ENCODE measurements around the gene NOTCH1.

Gene NOTCH1

GRCh38 chr9:136544964-136545691 is 720 bp downstream of the NOTCH1 start:
- DNase-seq (ENCODE audit: low read depth): no peak

GRCh38 chr9:136544548-136544963 is 1.3 kb downstream of the NOTCH1 start:
- no peak for DNase-seq (ENCODE audit: low read depth)

- no peak for DNase-seq (ENCODE audit: low read depth)
Measured at GRCh38 chr9:136543830-136544547, 1.9 kb downstream of the NOTCH1 start.

GRCh38 chr9:136543280-136543679 is 2.6 kb downstream of the NOTCH1 start:
- no peak for DNase-seq (ENCODE audit: low read depth)

GRCh38 chr9:136542241-136543040 is 3.4 kb downstream of the NOTCH1 start:
- no peak for DNase-seq (ENCODE audit: low read depth)

- no peak for DNase-seq (ENCODE audit: low read depth)
Measured at GRCh38 chr9:136541709-136542108, 4.1 kb downstream of the NOTCH1 start.

- no peak for DNase-seq (ENCODE audit: low read depth)
Measured at GRCh38 chr9:136541179-136541578, 4.7 kb downstream of the NOTCH1 start.

GRCh38 chr9:136539427-136540421 is 6.1 kb downstream of the NOTCH1 start:
- no peak for DNase-seq (ENCODE audit: low read depth)

- no peak for DNase-seq (ENCODE audit: low read depth)
Measured at GRCh38 chr9:136538599-136539426, 7.0 kb downstream of the NOTCH1 start.

- no peak for DNase-seq (ENCODE audit: low read depth)
Measured at GRCh38 chr9:136537896-136538598, 7.8 kb downstream of the NOTCH1 start.

GRCh38 chr9:136537411-136537810 is 8.4 kb downstream of the NOTCH1 start:
- no peak for DNase-seq (ENCODE audit: low read depth)

- DNase-seq (ENCODE audit: low read depth): no peak
Measured at GRCh38 chr9:136536721-136537241, 9.1 kb downstream of the NOTCH1 start.

- no peak for DNase-seq (ENCODE audit: low read depth)
Measured at GRCh38 chr9:136536051-136536720, 9.7 kb downstream of the NOTCH1 start.

GRCh38 chr9:136535070-136535469 is 10.8 kb downstream of the NOTCH1 start:
- no peak for DNase-seq (ENCODE audit: low read depth)

GRCh38 chr9:136534366-136534765 is 11.5 kb downstream of the NOTCH1 start:
- no peak for DNase-seq (ENCODE audit: low read depth)

- DNase-seq (ENCODE audit: low read depth): no peak
Measured at GRCh38 chr9:136533775-136534157, 12.1 kb downstream of the NOTCH1 start.

GRCh38 chr9:136532799-136533774 is 12.8 kb downstream of the NOTCH1 start:
- no peak for DNase-seq (ENCODE audit: low read depth)

All from non-pigmented ciliary epithelial cell (primary cell).